HG03280 (cell line): Measurements from ENCODE around the gene HBEGF.
"Not testable (repeated sequence)": the region's sequence is repeated elsewhere in the genome, so short reads cannot be mapped to it uniquely, and the experiment has no call there.

Experiments used
- ATAC-seq: cut with Tn5 transposase; IDR thresholded peaks from one replicate; pipeline ENCODE4 v1.9.1; 2021; ENCODE audit warnings: mild to moderate bottlenecking, moderate library complexity; ENCODE audit not compliant: unreplicated experiment

The HBEGF gene

GRCh38 chr5:140361901-140362300 is 15.5 kb upstream of the HBEGF start:
- no peak for ATAC-seq

GRCh38 chr5:140360681-140361479 is 14.5 kb upstream of the HBEGF start:
- no peak for ATAC-seq

- ATAC-seq: no peak
Observed at GRCh38 chr5:140360101-140360500, 13.7 kb upstream of the HBEGF start, which contains the start of gene SLC4A9. SLC4A9 (plus strand) TSS chr5:140360194; CDS start chr5:140360237, 43 bp downstream.

DNA sequence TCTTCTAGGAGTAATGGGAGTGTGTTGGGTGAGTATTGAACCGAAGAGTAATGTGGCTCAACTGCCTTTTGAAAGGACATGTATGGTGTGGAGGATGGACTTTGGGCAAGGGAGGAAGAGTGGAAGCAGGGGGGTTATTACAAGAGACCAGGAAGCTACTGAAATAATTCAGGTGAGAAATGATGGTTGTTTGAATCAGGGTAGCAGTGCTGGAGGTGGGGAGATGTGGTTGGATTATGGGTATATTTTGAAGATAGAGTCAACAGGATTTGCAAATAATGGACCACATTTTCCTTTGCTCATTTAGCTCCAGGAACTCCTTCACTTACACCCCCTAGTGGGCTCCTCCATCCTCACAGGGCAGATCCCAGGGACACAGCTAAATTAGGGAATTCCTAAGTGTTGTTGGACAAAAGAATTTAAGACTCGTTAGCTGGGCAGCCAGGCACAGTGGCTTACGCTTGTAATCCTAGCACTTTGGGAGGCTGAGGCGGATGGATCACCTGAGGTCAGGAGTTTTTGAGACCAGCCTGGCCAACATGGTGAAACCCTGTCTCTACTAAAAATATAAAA is 12.4 kb upstream of the HBEGF start:
- no peak for ATAC-seq

DNA sequence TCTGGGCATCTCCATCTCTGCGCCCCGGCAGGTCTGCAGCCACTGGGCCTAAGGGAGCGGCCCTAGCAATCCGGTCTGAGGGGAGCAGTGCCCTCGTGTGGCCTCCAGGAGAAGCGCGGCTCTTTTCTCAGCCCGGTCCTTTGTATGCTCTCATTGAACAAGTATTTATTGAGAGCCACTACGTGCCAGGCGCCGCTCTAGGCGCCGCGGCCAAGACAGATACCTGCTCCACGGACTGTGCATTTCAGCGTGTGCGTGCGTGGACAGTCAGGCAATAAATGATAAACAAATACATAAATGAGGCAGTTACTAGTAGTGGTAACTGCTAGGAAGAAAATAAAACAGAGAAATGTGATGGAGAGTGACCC is 11.3 kb upstream of the HBEGF start:
- peak; percentile 89 for ATAC-seq

DNA sequence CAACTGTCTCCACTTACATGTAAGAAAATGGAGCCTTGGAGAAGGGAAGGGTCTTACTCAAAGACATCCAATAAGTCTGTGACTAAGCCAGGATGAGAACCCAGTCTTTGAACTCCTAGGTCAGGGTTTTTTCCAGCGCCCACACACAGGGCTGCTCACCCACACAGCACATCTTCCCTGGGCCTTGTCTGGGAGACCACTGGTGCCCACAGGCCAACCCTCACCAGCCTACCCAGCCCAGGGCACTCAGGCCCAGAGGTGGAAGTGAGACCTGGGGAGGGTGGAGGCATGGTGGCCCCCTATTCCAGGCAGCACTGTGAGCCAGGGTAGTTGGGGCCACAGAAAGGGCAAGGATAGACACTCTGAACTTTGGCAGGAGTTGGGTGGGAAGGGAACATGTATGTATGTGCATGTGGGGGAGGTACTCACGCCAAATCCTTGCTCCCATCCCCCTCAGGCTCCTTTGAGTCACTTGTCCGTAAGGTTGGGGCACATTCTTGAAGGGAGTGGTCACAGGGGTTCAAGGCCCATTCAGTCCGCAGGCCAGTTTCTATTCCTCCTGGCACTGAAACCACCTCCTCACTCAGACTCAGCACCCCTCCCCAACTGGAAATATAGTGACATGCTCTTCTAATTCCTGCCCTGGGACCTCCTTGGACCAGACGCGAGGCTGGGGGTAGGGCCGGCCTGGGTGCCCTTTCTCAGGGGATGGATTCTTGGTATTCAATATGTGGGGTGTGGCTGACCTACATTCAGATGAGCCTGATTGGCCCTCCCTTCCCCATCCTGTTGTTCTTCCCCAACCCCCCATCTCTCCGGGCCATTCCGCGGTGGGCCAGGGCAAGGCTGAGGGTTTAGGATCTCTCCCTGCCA is 10.7 kb upstream of the HBEGF start:
- no peak for ATAC-seq

- no peak for ATAC-seq
Observed at GRCh38 chr5:140355546-140355945, 9.1 kb upstream of the HBEGF start.

GRCh38 chr5:140351609-140352334 is 5.4 kb upstream of the HBEGF start:
- no peak for ATAC-seq

DNA sequence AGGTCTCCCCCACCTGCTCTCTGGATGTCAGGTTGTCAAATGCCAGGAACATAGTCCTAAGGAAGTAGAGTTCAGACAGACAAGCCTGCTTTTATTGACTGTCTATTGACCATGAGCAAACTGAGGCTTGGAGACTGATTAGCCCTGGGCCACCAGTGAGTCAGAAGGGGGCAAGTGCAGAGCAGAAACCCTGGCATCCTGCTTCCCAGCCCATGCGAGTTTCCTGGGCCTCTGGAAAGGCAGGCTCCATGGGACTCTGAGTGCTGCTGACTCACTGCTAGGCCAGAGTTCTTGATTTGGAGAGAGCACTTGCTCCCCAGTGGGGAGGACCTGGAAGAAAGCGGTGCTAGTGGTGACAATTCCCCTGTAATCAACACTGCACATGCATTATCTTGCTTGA is 2.8 kb upstream of the HBEGF start:
- no peak for ATAC-seq

DNA sequence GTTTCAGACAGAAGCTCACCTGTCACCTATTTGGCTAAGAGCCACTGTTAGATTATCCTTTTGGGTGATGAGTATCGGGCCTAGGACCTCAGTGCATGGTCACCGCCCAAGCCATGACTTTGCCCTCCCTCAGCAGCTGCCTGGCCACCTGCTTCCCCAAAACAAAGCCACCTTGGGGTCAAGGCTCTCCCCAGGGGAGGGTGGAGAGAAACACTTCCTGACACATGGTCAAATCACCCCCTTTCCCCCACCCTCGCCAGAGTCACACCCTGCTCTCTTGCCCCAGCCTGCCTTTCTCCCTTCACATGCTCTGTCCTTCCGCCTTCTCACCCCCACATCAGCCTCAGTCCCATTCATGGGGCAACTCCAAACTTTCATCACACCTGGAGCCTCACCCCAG is 1.7 kb upstream of the HBEGF start:
- ATAC-seq: no peak

DNA sequence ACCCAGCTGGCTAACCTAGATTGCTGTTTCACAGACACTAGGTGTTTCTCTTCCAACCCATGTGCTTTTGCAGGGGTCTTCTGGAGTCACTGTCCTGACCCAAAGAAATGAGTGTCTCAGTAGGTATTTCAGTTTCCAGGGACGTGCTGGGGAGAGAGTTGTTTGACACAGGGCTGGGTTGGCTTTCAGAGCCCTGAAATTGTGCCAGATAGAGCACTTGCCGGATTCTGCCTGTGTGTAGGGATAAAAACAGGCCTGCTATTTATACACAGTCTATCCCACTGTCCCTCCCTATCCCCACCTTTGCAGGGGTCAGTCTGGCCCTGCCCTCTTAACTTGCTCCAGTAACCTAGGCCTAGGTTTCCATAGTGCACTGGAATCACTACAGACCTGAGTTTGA is 957 bp upstream of the HBEGF start:
- ATAC-seq: no peak

- ATAC-seq: no peak
Observed at GRCh38 chr5:140345919-140346347, 470 bp downstream of the HBEGF start.

DNA sequence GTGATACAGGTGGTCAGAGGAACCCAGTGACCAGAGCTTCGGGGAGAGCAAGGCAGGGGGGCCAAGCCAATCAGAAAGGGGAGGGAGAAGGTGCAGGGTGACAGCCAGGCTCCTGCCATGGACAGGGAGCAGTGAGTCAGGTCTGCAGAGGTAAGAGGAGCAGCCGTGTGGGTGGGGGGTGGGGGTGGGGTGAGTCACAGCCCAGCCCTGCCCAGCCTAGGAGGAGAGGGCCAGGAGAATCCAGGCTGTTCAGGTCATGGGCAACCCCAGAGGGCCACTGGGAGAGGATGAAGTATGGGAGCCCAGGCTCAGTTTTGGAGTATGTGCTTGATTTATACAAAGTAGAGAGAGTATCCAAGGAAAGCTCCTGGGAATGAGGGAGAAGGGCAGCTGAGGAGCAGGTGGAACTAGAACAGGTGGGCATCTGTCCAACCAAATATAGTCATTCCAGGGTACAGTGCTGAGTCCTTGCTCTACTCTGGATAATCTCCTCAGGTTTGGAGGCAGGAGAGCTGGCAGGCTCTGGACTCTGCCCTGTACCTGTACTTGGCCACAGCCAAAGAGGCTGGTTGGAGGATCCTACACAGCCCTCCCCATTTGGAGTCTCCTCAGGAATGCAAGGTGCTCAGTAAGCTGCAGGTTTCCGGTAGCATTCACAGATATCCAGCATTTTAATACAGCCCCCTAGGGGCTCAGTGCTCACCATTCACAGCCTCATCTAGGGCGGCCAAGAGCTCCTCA is 1.6 kb downstream of the HBEGF start:
- no peak for ATAC-seq

GRCh38 chr5:140343849-140344248 is 2.6 kb downstream of the HBEGF start:
- ATAC-seq: not testable (repeated sequence)

DNA sequence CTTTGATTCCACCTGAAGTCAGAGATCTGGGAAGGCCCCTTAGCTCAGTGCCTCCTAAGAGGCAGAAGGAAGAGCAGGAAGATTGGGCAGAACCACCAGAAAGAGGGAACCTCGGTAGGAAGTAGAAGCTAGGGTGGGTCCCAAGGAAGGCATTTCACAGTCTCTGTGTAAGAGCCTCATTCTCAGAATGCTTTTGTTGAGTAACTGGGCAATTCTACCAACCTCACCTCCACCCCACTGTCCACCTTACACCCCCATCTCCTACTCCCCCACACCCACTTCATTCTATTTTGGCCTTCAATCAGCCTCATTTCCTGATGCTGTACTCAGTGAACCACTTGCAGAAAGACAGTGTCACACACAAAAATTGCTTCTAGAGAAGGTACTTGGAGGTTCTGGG is 3.5 kb downstream of the HBEGF start:
- ATAC-seq: no peak

DNA sequence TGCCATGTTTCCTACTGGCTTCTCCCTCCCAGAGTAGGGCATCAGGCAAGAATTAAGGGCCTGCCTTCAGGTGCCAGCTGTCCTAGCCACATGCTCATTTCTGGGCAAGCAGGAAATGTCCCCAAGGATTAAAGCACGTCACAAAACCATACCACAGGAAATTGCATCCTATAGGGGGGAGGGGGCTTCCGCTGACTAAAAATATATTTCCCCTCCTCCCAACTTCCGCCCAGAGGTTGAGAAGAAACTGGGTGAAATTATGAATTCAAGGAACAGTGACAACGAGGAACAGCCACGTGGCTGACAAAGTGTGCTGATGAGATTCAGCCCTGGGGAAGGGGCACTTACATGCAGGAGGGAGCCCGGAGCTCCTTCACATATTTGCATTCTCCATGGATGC is 4.1 kb downstream of the HBEGF start:
- no peak for ATAC-seq

DNA sequence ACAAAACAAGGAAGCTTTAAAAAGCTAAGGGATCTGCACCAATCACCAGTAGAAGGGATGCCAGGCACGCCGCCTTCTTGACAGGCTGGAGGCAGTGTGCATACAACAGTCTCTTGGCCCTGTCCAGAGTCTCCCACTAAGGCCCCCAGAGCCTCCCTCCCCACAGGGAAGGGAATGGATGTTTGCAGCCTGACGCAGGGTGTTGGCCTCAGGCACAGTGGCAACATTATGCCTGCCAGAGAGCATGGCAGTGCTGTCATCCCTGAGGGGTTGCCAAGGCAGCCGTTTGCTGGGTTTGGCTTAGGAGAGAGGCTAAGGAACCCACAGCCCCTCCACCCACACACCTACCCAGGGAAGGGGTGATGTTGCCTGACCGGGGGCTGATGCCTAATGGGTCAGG is 4.8 kb downstream of the HBEGF start:
- no peak for ATAC-seq

DNA sequence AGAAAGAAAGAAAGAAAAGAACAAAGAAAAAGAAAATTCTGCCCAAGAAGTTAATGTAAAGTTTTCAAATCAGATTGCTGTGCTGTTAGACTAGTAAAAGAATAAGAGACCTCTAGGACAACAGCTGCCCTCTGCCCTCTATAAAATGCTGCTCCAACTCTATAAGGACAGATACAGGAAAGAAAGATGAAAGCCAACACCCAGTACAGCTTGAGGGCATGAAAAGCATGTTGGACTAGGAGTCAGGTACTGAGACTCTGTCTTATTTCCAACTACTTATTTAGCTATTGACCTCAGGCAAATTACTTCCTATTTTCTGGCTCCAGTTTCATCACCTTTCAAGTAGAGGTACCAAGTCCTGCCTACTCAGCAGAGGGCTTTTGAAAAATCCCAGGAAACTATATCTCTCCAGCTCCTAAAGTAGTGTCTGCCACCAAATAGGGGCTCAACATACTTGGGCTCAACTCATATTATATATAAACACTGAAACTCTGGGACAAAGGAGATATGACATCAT is 5.7 kb downstream of the HBEGF start:
- no peak for ATAC-seq

- no peak for ATAC-seq
Observed at GRCh38 chr5:140339636-140340035, 6.8 kb downstream of the HBEGF start.

- no peak for ATAC-seq
Observed at GRCh38 chr5:140338908-140339307, 7.5 kb downstream of the HBEGF start.
